ENCODE data around the gene EFCAB5. TPM values are rescaled to one million over a fixed set of nuclear protein-coding genes. Genes with fewer than 3 reads are reported as not detected.
A peak's percentile ranks its signal among the peaks of the same experiment; 100 is the strongest.

Gene EFCAB5
- total and polyA plus RNA-seq, 2 experiments from 2014 or later: 0.68 TPM; not detected in 1

DNA sequence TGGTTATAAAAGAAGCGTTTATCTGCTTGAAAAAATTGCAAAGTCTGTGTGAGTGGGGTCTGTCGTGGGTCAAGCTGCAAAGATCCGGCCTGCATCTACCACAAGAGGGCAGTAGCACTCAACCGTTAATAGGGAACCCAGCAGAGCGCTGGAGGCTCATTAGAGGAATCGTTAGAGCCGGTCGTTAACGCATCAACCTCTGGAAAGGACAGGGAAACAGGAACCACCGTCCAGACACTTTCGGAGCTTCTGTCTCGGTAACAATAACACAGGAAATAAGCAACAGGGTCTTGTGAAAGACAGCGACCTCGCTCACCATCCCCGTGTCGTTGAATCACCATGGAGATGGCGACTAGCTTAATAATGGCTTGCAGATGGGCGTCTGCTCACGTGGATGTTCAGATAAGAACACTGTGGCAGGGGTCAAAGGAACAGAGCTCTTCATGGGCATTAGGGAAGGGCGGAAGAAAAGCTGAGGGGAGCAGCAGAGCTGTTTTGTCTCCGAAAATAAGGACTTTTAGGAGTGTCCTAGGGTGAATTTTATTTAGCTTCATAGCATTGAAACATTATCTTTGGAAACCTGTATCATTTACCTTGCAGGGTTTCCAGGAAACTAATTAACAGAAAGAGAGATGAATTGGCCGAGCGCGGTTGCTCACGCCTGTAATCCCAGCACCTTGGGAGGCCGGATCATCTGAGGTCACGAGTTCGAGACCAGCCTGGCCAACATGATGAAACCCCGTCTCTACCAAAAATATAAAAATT, 163.3 kb downstream of the EFCAB5 start (continued):
- TF ChIP-seq EZH2 (IDR thresholded peaks at IDR 0.05; ENCODE audit: low read depth, unreplicated experiment) (no peak), JUNB (IDR thresholded peaks at IDR 0.05; ENCODE audit: unreplicated experiment) (no peak), CREB1 (CRISPR knock-in tag; IDR thresholded peaks at IDR 0.05; ENCODE audit: low read depth) (no peak)

DNA sequence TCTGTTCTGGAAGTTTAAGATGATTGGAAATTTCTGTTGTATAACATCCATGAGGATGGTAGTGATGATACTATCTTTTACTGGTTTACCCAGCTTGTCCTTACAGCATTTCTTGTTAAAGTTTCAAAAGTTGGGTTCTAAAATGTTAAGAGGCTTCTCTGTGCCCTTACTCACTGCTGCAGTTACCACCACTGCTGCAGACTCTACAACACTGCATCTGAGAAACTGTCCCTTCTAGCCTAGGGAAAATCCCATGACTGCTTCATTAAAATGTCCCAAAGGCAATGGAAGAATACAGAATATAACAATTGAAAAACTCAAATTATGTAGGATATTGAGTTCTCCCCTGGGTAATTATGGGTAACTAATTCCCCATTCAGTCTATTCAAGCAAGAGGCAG, 171.4 kb downstream of the EFCAB5 start:
- H4K20me1 ChIP-seq (replicated peaks; ENCODE audit: insufficient read depth): no peaks in the 10 kb centered on the region
- H3K9me3 Mint-ChIP-seq: no peaks in the 10 kb centered on the region
- H3K36me3 Mint-ChIP-seq (ENCODE audit: low read depth): peaks cover 3% of the 10 kb centered on the region; the same call in 1 of the 3 replicates
- no peaks in the 10 kb centered on the region for H3K27me3 ChIP-seq (ENCODE audit: insufficient read depth)
- no peak overlapping the region for H3K4me3 Mint-ChIP-seq
- DNase-seq (ENCODE audit: low spot score) (no peak), ATAC-seq (no peak)
- H3K36me3 ChIP-seq (ENCODE audit: insufficient read depth): no peaks in the 10 kb centered on the region
- H3K4me3 ChIP-seq: no peak overlapping the region
- H3K4me1 ChIP-seq (ENCODE audit: insufficient read depth): no peaks in the 10 kb centered on the region; the same call in 1 of the 2 replicates
- H3F3A ChIP-seq (replicated peaks; ENCODE audit: low read depth): no peaks in the 10 kb centered on the region
- no peaks in the 10 kb centered on the region for H3K27me3 Mint-ChIP-seq (ENCODE audit: insufficient read depth, low read depth, poor library complexity)
- peaks cover 6% of the 10 kb centered on the region; the same call in 2 of the 3 replicates for H3K4me1 Mint-ChIP-seq
- peaks cover 10% of the 10 kb centered on the region for H3K79me2 ChIP-seq (replicated peaks; ENCODE audit: insufficient read depth)
- H3K27ac ChIP-seq (ENCODE audit: low read depth): no peak overlapping the region
- H3K27ac Mint-ChIP-seq: 0 out of 2 replicates have a peak overlapping the region, but pooled peaks have one; percentile 32
- no peak overlapping the region for H3K4me2 ChIP-seq
- H2AFZ ChIP-seq: peak overlapping the region; percentile 60; the same call in 1 of the 2 replicates
- H3K9me2 ChIP-seq (ENCODE audit: insufficient read depth): no peaks in the 10 kb centered on the region
- TF ChIP-seq JUNB (IDR thresholded peaks at IDR 0.05; ENCODE audit: unreplicated experiment): no peak
- no peak for TF ChIP-seq EZH2 (IDR thresholded peaks at IDR 0.05; ENCODE audit: low read depth, unreplicated experiment)
- TF ChIP-seq, protein P1, sequence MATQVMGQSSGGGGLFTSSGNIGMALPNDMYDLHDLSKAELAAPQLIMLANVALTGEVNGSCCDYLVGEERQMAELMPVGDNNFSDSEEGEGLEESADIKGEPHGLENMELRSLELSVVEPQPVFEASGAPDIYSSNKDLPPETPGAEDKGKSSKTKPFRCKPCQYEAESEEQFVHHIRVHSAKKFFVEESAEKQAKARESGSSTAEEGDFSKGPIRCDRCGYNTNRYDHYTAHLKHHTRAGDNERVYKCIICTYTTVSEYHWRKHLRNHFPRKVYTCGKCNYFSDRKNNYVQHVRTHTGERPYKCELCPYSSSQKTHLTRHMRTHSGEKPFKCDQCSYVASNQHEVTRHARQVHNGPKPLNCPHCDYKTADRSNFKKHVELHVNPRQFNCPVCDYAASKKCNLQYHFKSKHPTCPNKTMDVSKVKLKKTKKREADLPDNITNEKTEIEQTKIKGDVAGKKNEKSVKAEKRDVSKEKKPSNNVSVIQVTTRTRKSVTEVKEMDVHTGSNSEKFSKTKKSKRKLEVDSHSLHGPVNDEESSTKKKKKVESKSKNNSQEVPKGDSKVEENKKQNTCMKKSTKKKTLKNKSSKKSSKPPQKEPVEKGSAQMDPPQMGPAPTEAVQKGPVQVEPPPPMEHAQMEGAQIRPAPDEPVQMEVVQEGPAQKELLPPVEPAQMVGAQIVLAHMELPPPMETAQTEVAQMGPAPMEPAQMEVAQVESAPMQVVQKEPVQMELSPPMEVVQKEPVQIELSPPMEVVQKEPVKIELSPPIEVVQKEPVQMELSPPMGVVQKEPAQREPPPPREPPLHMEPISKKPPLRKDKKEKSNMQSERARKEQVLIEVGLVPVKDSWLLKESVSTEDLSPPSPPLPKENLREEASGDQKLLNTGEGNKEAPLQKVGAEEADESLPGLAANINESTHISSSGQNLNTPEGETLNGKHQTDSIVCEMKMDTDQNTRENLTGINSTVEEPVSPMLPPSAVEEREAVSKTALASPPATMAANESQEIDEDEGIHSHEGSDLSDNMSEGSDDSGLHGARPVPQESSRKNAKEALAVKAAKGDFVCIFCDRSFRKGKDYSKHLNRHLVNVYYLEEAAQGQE (IDR thresholded peaks at IDR 0.05; ENCODE audit: unreplicated experiment): no peak
- TF ChIP-seq POLR2AphosphoS5 (IDR thresholded peaks at IDR 0.05; ENCODE audit: low read depth): no peak
- no peak for TF ChIP-seq STAT1 (IDR thresholded peaks at IDR 0.05; ENCODE audit: unreplicated experiment)
- TF ChIP-seq NANOG (IDR thresholded peaks at IDR 0.05; ENCODE audit: borderline replicate concordance): no peak
- no peak for TF ChIP-seq EZH2phosphoT487 (IDR thresholded peaks at IDR 0.05; ENCODE audit: unreplicated experiment)
- TF ChIP-seq CREB1 (CRISPR knock-in tag; IDR thresholded peaks at IDR 0.05; ENCODE audit: low read depth): no peak
- no peak for TF ChIP-seq ZNF331 (CRISPR knock-in tag; IDR thresholded peaks at IDR 0.05; ENCODE audit: low read depth)
- TF ChIP-seq ZNF114 (CRISPR knock-in tag; IDR thresholded peaks at IDR 0.05): no peak
- TF ChIP-seq ETS1 (IDR thresholded peaks at IDR 0.05): no peak
- TF ChIP-seq CTCF (conservative IDR thresholded peaks at IDR 0.05; ENCODE audit: low read depth in 2 of 2): no peak

Data from GM23338 (cell line).